HG03442 (cell line): ENCODE results near the gene PIGZ.

Experiments
- ATAC-seq: cut with Tn5 transposase; IDR thresholded peaks from one replicate; pipeline ENCODE4 v1.9.1; 2021; ENCODE audit warnings: mild to moderate bottlenecking, moderate library complexity; ENCODE audit not compliant: unreplicated experiment

Gene PIGZ

GRCh38 chr3:197002701-197003454 is 34.2 kb upstream of the PIGZ start:
- peak; percentile 60 for ATAC-seq

- peak; percentile 24 for ATAC-seq
Measured at GRCh38 chr3:197001972-197002700, 33.5 kb upstream of the PIGZ start.

DNA sequence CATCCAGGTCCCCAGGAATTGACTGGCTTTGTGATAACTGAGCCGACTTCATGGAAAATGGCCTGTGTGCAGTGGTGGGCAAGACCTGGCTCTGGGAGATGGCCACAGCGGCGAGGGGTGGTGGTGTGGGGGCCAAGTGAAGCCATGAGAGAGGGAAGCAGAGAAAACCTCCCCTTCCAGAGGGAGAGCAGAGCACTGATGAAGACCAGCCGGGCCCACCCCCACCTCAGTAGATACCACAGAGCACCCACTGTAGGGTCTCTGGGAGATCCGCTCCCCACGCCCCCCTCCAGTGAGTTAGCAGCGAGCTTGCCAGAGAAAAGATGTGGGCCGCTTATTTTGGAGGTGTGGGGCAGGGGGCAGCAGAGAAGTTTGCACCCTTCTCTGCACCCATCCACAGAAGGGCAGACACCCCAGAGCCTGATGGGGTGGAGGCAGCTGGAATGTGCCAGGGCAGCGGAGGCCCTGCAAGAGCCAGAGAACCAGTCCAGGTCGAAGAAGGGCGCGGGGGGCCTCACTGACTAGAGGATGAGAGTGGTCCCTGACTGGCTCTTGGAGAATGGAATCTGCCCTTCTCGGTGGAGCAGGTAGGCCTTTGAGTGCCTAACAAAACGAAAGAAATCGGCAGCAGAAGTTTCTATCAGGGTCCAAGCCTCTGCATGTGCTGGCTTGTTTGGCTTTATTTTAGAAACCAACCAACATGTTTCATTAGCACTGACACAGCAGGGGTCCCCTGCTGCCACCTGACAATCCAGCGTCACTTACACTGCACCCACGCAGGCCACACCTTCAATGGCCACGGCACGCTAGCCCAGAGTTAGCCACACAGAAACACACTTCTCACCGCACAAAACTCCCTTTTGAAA is 32.7 kb upstream of the PIGZ start:
- ATAC-seq, result no peak

DNA sequence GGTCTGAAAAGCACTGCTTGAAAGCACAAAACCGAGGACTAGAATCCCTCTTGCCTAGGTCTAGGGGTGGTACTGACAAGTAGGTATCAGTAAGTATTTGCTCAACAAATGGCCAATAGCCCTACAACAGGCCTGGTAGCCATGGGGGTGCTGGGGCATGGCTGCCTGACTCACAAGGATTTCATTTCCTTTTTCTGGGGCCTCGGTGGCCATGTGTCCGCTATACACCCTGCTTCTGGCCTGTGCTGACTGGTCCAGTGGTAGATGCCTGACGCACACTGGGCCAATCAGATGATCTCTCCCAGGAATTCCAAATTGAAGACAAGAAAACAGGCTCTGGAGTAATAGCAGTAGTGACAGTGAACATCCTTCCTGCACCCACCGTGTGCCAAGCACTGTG is 31.6 kb upstream of the PIGZ start:
- ATAC-seq, result no peak

DNA sequence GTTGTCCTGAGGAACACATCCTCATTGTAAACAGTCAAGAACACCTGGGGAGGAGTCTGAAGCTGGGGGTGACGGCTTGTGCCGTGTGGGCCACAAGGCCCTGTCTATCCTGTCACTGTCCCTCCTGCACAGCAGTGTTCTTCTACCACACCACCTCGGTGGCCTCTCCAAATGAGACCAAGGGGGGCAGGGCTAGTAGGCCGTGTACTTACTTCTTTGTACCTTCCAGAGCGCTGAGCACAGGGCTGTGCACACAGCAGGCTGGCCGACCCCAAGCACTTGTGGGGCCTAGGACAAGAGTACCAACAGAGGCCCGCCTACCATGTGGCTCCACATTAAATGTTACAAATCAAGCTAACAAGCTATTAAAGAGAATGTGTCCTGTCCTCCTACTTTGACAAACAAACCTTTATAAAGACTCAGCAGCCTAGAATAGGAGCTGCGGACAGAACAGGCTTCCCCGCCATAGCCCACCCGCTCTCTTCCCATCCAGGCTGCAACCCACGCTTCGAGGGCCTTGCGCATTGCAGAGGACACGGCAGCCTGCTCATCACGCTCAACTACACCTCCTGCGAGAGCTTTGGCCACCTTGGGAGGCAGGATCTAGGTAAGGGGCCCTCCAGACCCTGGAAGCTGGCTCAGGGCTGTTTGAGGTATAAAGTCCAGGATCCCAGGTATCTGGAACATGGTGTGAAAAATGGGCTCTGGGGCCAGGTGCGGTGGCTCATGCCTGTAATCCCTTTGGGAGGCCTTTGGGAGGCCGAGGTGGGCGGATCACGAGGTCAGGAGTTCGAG is 30.5 kb upstream of the PIGZ start:
- no peak for ATAC-seq

DNA sequence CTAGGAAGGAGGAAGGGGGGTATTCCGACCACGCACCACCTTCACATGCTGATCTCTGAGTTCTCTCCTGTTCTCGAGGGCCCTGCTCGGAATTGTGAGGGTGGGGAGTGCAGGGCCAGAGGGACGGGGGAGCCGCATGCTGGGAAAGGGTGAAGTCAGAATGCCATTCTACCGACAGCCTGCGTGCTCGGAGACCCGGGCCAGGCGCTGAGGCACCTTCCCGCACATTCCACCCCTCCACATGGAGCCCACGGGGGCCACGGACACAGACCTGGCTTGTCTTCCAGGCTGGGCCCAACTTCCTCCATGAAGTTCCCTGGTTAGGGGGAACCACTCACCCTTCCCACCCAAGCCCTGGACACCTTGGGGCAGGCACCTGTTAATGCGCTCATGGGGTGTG is 28.7 kb upstream of the PIGZ start:
- ATAC-seq, result no peak

GRCh38 chr3:196996454-196997265 is 28.0 kb upstream of the PIGZ start:
- ATAC-seq, result no peak

DNA sequence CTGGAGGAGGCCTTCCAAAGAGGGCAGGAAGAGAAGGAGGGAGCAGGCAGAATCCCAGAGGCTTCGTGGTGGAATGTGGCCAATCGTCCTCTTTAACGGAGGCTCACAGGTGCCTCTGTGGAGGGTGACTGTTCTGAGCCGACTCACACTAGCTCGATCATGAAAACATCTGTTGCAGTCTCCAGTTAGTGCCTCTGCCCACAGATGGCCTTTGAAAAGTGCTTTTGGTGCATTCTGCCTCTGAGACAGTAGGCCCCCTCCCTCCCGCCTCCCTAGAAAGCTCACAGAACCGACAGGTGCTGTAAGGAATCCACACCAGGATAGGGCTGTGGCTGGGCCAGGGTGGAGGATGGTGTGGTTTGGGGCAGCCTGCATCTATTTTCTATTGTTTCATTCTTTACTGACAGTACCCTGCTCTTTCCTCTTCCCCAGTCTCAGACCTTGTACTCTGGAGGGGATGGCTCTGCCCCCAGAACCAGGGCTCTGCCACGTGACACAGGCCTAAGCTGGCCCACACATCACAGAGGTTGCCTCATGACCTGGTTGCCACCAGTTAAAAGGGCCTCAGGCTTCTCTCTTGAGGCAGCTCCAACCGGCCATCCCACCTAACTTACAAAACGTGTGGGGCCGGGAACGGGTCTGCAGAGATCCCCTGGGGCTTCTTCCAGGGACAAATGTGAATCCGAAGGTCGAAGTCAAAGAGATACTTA is 27.2 kb upstream of the PIGZ start:
- no peak for ATAC-seq

DNA sequence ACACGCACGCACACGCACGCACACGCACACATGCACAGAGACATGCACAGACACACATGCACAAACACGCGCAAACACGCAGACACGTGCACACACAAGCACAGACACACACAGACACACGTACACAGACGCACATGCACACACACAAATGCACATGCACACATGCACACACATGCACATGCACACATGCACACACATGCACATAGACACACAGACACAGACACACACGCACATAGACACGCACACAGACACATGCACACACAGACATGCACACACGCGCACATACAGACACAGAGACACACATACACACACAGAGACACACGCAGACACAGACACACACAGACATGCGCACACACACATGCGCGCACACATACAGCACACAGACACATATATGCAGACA is 26.4 kb upstream of the PIGZ start:
- ATAC-seq, result no peak

DNA sequence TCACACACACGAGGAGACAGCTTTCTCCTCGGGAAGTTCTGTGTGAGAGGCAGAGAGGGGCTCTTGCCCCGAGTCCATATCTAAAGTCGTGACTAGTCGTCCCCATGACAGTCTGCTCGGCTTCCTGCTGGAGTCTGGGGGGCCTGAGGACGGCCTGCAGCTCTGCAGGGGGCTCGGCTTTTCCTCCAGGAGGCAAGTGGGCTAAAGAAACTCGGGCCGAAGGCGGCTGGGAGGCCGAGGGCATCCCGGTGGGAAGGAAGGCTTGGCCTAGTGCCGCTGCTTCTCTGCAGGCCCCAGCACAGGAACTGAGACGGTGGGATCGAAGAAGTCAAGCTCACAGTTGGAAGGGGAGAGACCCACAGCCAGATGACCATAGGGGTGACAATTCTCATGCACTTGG is 25.4 kb upstream of the PIGZ start:
- ATAC-seq, result no peak

DNA sequence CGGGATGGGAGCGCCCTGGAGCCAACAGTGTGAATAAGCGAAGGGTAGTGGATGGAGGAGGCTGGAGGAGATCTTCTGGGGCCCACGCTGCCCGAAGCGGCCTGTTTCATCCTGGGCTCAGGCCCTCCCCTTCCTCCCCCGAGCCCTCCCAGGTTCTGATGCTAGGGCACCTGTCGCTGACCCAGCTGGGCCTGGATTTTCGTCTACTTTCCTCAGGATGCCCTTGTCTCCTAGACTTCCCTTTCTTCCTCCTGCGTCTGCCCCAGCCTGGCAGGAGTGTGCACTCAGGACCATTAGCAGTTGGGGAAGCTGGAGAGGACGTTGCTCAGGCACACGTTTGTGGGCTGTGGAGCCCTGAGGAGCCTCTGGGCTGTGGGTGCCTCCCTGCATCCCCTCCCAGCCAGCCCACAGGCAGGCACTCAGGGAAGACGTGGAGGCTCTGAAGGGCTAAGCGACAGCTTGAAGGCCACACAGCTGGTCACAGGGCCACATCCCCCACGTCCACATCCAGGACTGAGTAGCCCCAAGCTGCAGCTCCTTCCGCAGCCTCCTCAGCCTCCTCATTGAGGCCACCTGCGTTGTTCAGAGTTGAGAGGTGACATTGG is 23.9 kb upstream of the PIGZ start:
- no peak for ATAC-seq

DNA sequence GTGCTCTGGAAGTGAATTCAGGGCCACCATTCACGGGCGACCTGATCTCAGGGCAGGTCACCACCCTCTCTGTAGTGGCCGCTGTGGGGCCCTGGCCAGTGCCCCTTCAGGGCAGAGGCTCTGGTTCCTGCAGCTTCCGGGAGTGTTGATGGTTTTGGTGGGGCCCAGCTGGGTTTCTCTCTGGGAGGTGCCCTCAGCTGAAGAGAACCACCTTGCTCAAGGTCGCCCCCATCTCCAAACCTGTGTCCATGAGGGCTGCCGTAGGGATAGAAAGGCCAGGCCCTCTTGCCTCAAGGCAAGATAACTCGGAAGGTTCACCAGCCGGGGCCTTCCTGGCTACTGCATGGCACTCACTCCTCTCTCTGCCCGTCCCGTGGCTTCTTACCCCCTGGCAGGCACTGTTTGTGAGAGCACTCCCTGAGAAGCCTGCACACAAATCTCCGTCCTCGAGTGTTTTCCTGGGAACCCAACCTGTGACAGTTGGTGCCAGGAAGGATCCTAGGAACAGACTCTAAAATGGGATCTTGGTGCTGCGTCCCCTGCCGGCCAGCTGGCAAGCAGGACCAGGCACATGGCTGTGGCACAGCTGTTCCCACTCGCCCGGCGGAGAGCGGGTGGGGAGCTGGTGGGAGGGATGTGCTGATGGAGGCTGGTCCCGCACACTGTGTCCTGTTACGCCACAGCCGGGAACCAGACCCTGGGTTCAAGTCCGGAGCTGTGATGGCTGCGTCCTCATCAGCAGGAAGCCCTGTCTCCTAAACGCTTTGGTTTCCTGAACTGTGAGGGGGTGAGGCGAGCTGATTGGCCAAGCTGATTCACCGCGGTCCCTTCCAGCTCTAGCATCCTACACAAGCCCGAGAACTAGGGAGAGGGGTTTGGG is 23.2 kb upstream of the PIGZ start:
- ATAC-seq, result no peak

DNA sequence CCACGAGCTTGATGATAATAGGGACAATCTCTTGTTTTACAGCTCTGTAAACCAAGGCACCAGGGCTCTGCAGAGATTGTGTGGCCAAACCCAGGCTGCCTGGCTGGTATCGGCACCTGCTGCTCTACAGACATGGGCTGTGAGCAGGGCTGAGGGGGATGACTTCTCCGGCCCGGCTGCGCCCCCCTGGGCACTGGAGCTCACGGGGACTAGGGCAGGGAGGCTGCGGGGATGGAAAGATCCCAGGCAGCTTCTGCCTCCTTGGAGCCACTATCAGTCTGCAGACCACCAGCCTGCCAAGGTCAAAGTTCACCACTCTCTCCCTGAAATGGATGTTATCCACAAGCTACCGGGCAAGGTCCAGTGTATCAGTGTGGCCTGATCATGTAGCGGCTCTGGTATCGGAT is 22.0 kb upstream of the PIGZ start:
- no peak for ATAC-seq

DNA sequence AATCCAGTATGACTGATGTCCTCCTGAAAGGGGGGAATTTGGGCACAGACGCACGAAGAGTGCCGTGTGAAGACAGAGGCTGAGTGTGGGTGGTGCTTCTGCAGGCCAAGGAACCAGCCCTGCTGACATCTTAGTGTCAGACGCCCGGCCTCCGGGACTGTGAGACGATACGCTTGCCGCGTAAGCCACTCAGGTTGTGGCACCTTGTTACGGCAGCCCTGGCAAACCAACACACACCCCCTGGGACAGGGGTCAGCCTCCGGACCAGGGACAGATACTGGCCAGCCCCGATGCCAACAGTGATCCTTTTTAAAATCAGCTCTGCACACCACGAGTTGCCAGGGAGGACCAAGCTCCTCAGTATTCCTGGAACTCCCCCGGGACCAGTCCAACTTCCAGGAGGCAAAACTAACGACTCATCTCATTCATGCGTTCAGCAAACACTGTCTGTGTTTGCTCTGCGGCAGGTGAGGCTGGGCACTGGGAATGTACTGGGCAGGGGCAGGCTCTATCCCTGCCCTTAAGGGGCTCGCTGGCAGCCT is 21.2 kb upstream of the PIGZ start:
- no peak for ATAC-seq

- no peak for ATAC-seq
Measured at GRCh38 chr3:196988241-196989029, 19.8 kb upstream of the PIGZ start.

- ATAC-seq, result no peak
Measured at GRCh38 chr3:196987022-196987421, 18.4 kb upstream of the PIGZ start.
